Neural cell (in vitro differentiated cells): ENCODE measurements around the gene DGKI. TPM values are rescaled to one million over a fixed set of nuclear protein-coding genes. Genes with fewer than 3 reads are reported as not detected.

Experiments
- H2AFZ ChIP-seq: fragments of 200-600, 300-800 bp; sonication (generic), shearing (Covaris generic); 2 replicates; pipeline ENCODE4 v1.6.0; 2014; ENCODE audit warnings: low read depth, mild to moderate bottlenecking, antibody characterized with exemption, low read length, moderate library complexity
- H3F3A ChIP-seq: fragments of 200-600 bp; shearing (Covaris generic); 2 replicates; pipeline ENCODE4 v1.6.1; 2016; ENCODE audit warnings: mild to moderate bottlenecking, moderate library complexity, mixed read lengths, antibody characterized with exemption, low read length; ENCODE audit not compliant: insufficient read depth, poor library complexity, severe bottlenecking
- H3K27ac ChIP-seq: fragments of 200-600, 300-800 bp; sonication (generic), shearing (Covaris generic); 2 replicates; pipeline ENCODE4 v1.5.1; 2014; ENCODE audit warnings: mild to moderate bottlenecking, low read length, moderate library complexity
- H3K27me3 ChIP-seq: fragments of 300-800, 200-600 bp; sonication (generic), shearing (Covaris generic); 2 replicates; pipeline ENCODE4 v1.6.0; 2014; ENCODE audit warnings: mild to moderate bottlenecking, low read depth, low read length, moderate library complexity; ENCODE audit not compliant: insufficient read depth
- H3K36me3 ChIP-seq: fragments of 300-800, 200-600 bp; sonication (generic), shearing (Covaris generic); 2 replicates; pipeline ENCODE4 v1.5.1; 2014; ENCODE audit warnings: mild to moderate bottlenecking, antibody characterized with exemption, low read length, moderate library complexity; ENCODE audit not compliant: insufficient read depth
- H3K4me2 ChIP-seq: fragments of 300-800, 200-600 bp; sonication (generic), shearing (Covaris generic); 2 replicates; pipeline ENCODE4 v1.6.0; 2014; ENCODE audit warnings: mild to moderate bottlenecking, low read length
- H3K4me3 ChIP-seq: fragments of 300-800, 200-600 bp; sonication (generic), shearing (Covaris generic); 2 replicates; pipeline ENCODE4 v1.5.1; 2014; ENCODE audit warnings: mild to moderate bottlenecking, low read length, moderate library complexity
- H3K79me2 ChIP-seq: fragments of 200-600 bp; shearing (Covaris generic); replicated peaks from 2 replicates; pipeline ENCODE4 v1.6.0; 2014; ENCODE audit warnings: mild to moderate bottlenecking, low read length, moderate library complexity; ENCODE audit not compliant: insufficient read depth
- H3K9ac ChIP-seq: fragments of 300-800, 200-600 bp; sonication (generic), shearing (Covaris generic); 2 replicates; pipeline ENCODE4 v1.6.1; 2016; ENCODE audit warnings: mild to moderate bottlenecking, low read length, mixed read lengths
- H3K9me2 ChIP-seq: fragments of 200-600 bp; shearing (Covaris generic); 2 replicates; pipeline ENCODE4 v1.6.1; 2016; ENCODE audit warnings: mild to moderate bottlenecking, low read length, mixed read lengths; ENCODE audit not compliant: insufficient read depth
- H3K9me3 ChIP-seq: fragments of 200-600, 300-800 bp; sonication (generic), shearing (Covaris generic); 2 replicates; pipeline ENCODE4 v1.6.1; 2016; ENCODE audit warnings: mild to moderate bottlenecking, mixed run types, low read length, moderate library complexity, mixed read lengths
- H4K20me1 ChIP-seq: fragments of 200-600 bp; shearing (Covaris generic); 2 replicates; pipeline ENCODE4 v1.6.1; 2016; ENCODE audit warnings: mild to moderate bottlenecking, mixed run types; ENCODE audit not compliant: insufficient read depth
- CTCF ChIP-seq: fragments of 450-650 bp; IDR thresholded peaks from 2 replicates; pipeline ENCODE4 v1.5.1; 2014; ENCODE audit warnings: antibody characterized with exemption, mild to moderate bottlenecking, moderate library complexity; ENCODE audit not compliant: poor library complexity, severe bottlenecking
- EP300 ChIP-seq: fragments of 450-650 bp; conservative IDR thresholded peaks from 2 replicates; pipeline ENCODE4 v1.6.1; 2014; ENCODE audit warnings: antibody characterized with exemption, mild to moderate bottlenecking, moderate library complexity; ENCODE audit not compliant: poor library complexity, severe bottlenecking
- EZH2 ChIP-seq: fragments of 200-600, 300-800 bp; shearing (Covaris generic), sonication (generic); IDR thresholded peaks from 2 replicates; pipeline ENCODE4 v1.6.1; 2014; ENCODE audit warnings: antibody characterized with exemption, low read length, borderline replicate concordance, mild to moderate bottlenecking; ENCODE audit not compliant: insufficient read depth, poor library complexity, severe bottlenecking
- MXI1 ChIP-seq: fragments of 450-650 bp; conservative IDR thresholded peaks from 2 replicates; pipeline ENCODE4 v1.6.1; 2014; ENCODE audit warnings: antibody characterized with exemption, mild to moderate bottlenecking; ENCODE audit not compliant: poor library complexity, severe bottlenecking
- POLR2AphosphoS5 ChIP-seq: IDR thresholded peaks from 2 replicates; pipeline ENCODE4 v1.6.1; 2012
- RAD21 ChIP-seq: fragments of 450-650 bp; conservative IDR thresholded peaks from 2 replicates; pipeline ENCODE4 v1.6.1; 2014; ENCODE audit warnings: antibody characterized with exemption, mild to moderate bottlenecking, moderate library complexity
- REST ChIP-seq: IDR thresholded peaks from 2 replicates; pipeline ENCODE4 v1.6.1; 2012; ENCODE audit warnings: borderline replicate concordance
- SMC3 ChIP-seq: fragments of 450-650 bp; conservative IDR thresholded peaks from 2 replicates; pipeline ENCODE4 v1.6.1; 2014; ENCODE audit warnings: antibody characterized with exemption, mild to moderate bottlenecking, moderate library complexity; ENCODE audit not compliant: poor library complexity
- TAF1 ChIP-seq: IDR thresholded peaks from 2 replicates; pipeline ENCODE4 v1.6.1; 2012; ENCODE audit warnings: low read depth
- polyA plus RNA-seq: library from polyadenylated mRNA; depleted of rRNA; stranded (reverse); fragments of >200 nt; gene quantifications from 2 replicates; pipeline ENCODE4 v1.2.3, GENCODE V29; 2014

DGKI gene
- polyA plus RNA-seq, 1 donor from 2014 or later, result 15.8 TPM

- Histone ChIP-seq H3K9me2 (no peaks in the 10 kb centered on the region), H3K27me3 (no peaks in the 10 kb centered on the region), H3K27ac (no peak overlapping the region), H3K9me3 (no peaks in the 10 kb centered on the region), H3K36me3 (no peaks in the 10 kb centered on the region), H4K20me1 (no peaks in the 10 kb centered on the region), H2AFZ (no peak overlapping the region), H3F3A (no peaks in the 10 kb centered on the region), H3K79me2 (no peaks in the 10 kb centered on the region), H3K9ac (no peak overlapping the region), H3K4me2 (no peak overlapping the region), H3K4me3 (no peak overlapping the region)
- TF ChIP-seq RAD21 (no peak), EP300 (no peak), CTCF (no peak), REST (no peak), POLR2AphosphoS5 (no peak), SMC3 (no peak), MXI1 (no peak), TAF1 (no peak), EZH2 (no peak)
These were observed 115.3 kb downstream of the DGKI start for GRCh38 chr7:137731436-137731835.

GRCh38 chr7:137728426-137728825 is 118.3 kb downstream of the DGKI start:
- Histone ChIP-seq H4K20me1 (no peaks in the 10 kb centered on the region), H2AFZ (no peak overlapping the region), H3K27me3 (no peaks in the 10 kb centered on the region)

More at GRCh38 chr7:137728426-137728825, 118.3 kb downstream of the DGKI start:
- Histone ChIP-seq H3K4me3 (no peak overlapping the region), H3K36me3 (no peaks in the 10 kb centered on the region), H3K9me3 (no peaks in the 10 kb centered on the region), H3K79me2 (no peaks in the 10 kb centered on the region), H3K4me2 (no peak overlapping the region), H3K9ac (no peak overlapping the region), H3F3A (no peaks in the 10 kb centered on the region), H3K27ac (no peak overlapping the region), H3K9me2 (no peaks in the 10 kb centered on the region)
- TF ChIP-seq TAF1 (no peak), POLR2AphosphoS5 (no peak), EP300 (no peak), SMC3 (no peak), CTCF (no peak), REST (no peak)
